ENCODE data around the gene CACNA1A. TPM values are rescaled to one million over a fixed set of nuclear protein-coding genes. Genes with fewer than 3 reads are reported as not detected.

The CACNA1A gene
- polyA plus RNA-seq, 2 of the 4 experiments (the other 2 are of a cell fraction), result 0.27 to 0.71 TPM

DNA sequence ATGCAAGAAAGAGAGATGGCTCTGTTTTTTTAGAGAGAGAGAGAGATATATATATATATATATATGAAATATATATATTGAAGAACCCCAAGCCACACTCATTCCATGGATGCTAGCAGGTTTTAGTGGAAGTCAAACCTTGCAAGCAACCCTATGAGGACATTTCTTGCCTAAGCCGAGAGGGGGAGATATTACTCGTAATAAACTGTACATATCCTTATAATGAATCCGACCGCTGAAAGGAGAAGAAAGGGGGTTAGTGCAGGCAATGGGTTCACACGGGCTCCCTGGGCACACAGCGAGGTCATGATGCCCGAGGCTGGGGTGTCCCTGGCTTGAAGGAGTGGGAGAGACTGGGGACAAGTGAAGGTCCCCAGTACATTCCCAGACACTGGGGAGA is 277.7 kb downstream of the CACNA1A start:
- FAIRE-seq (no peak), DNase-seq (ENCODE audit: low read depth in 1 of 2, low spot score in 1 of 2) (peak in 1 of 2 experiments; percentile 33), ATAC-seq (peak in 1 of 2 experiments; percentile 72; a peak in 3 of 6 replicates)
- Histone ChIP-seq H3K4me1 (peaks cover 6% of the 10 kb centered on the region; the same call in 1 of the 3 replicates), H3K4me3 (no peak overlapping the region), H3K27ac (no peak overlapping the region), H3K9me3 (no peaks in the 10 kb centered on the region), H3K4me2 (no peak overlapping the region)
- CTCF ChIA-PET, result no interaction called here
- POLR2A ChIA-PET, result no interaction called here
- TF ChIP-seq, protein P1, sequence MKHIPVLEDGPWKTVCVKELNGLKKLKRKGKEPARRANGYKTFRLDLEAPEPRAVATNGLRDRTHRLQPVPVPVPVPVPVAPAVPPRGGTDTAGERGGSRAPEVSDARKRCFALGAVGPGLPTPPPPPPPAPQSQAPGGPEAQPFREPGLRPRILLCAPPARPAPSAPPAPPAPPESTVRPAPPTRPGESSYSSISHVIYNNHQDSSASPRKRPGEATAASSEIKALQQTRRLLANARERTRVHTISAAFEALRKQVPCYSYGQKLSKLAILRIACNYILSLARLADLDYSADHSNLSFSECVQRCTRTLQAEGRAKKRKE (CRISPR knock-in tag; IDR thresholded peaks at IDR 0.05; ENCODE audit: low read depth), result no peak
- TF ChIP-seq ZFP36 (IDR thresholded peaks at IDR 0.05; ENCODE audit: borderline replicate concordance, partially characterized antibody), result no peak
- TF ChIP-seq, protein P2, sequence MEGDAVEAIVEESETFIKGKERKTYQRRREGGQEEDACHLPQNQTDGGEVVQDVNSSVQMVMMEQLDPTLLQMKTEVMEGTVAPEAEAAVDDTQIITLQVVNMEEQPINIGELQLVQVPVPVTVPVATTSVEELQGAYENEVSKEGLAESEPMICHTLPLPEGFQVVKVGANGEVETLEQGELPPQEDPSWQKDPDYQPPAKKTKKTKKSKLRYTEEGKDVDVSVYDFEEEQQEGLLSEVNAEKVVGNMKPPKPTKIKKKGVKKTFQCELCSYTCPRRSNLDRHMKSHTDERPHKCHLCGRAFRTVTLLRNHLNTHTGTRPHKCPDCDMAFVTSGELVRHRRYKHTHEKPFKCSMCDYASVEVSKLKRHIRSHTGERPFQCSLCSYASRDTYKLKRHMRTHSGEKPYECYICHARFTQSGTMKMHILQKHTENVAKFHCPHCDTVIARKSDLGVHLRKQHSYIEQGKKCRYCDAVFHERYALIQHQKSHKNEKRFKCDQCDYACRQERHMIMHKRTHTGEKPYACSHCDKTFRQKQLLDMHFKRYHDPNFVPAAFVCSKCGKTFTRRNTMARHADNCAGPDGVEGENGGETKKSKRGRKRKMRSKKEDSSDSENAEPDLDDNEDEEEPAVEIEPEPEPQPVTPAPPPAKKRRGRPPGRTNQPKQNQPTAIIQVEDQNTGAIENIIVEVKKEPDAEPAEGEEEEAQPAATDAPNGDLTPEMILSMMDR (IDR thresholded peaks at IDR 0.05), result no peak
- 22% methylated on average over 7 of the region's 7 CpGs for WGBS (ENCODE audit: missing lambda C conversion rate)

DNA sequence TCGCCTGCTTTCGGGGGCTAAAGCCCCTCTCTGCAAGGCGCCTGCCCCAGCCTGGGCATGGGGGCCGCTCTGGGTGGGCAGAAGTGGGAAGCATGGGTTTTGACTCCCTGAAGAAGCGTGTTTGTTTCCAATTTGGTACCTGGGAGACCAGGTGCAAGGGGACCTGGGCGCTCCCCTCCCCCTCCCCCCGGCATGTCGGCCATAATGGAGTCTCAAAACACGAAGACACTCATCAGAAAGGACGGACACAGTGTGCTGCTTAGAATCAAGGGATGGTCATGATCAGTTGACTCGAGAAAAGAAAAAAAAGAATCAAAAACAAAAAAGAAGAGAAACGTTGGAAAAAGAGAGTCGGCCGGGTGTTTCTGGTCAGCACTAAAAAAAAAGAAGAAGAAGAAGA is 279.3 kb downstream of the CACNA1A start:
- 70% methylated on average over 9 of the region's 14 CpGs for WGBS (ENCODE audit: missing lambda C conversion rate)
- DNase-seq (ENCODE audit: low read depth in 1 of 2, low spot score in 1 of 2) (no peak), FAIRE-seq (no peak), ATAC-seq (no peak)
- no peak overlapping the region for H3K27ac ChIP-seq
- ChIA-PET POLR2A (no interaction called here), CTCF (no interaction called here)
- TF ChIP-seq HOXA7 (CRISPR knock-in tag; IDR thresholded peaks at IDR 0.05) (no peak), POLR2AphosphoS2 (conservative IDR thresholded peaks at IDR 0.05; ENCODE audit: low read length) (no peak), BHLHE40 (IDR thresholded peaks at IDR 0.05; ENCODE audit: low read depth, low read length) (no peak), ZFP36 (IDR thresholded peaks at IDR 0.05; ENCODE audit: borderline replicate concordance, partially characterized antibody) (no peak), EP300 (IDR thresholded peaks at IDR 0.05) (no peak), ZSCAN20 (CRISPR knock-in tag; IDR thresholded peaks at IDR 0.05) (no peak), ZC3H11A (IDR thresholded peaks at IDR 0.05) (no peak), ZNF302 (CRISPR knock-in tag; IDR thresholded peaks at IDR 0.05) (no peak), CEBPB (IDR thresholded peaks at IDR 0.05) (no peak), RCOR1 (IDR thresholded peaks at IDR 0.05; ENCODE audit: low read depth, low read length) (no peak), HOXB5 (CRISPR knock-in tag; IDR thresholded peaks at IDR 0.05) (no peak), RARB (CRISPR knock-in tag; IDR thresholded peaks at IDR 0.05) (no peak), KDM1A (IDR thresholded peaks at IDR 0.05; ENCODE audit: low read depth) (no peak), CBX8 (IDR thresholded peaks at IDR 0.05) (no peak)
- TF ChIP-seq, protein P3, sequence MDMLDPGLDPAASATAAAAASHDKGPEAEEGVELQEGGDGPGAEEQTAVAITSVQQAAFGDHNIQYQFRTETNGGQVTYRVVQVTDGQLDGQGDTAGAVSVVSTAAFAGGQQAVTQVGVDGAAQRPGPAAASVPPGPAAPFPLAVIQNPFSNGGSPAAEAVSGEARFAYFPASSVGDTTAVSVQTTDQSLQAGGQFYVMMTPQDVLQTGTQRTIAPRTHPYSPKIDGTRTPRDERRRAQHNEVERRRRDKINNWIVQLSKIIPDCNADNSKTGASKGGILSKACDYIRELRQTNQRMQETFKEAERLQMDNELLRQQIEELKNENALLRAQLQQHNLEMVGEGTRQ (IDR thresholded peaks at IDR 0.05), result no peak
- TF ChIP-seq, protein P4, sequence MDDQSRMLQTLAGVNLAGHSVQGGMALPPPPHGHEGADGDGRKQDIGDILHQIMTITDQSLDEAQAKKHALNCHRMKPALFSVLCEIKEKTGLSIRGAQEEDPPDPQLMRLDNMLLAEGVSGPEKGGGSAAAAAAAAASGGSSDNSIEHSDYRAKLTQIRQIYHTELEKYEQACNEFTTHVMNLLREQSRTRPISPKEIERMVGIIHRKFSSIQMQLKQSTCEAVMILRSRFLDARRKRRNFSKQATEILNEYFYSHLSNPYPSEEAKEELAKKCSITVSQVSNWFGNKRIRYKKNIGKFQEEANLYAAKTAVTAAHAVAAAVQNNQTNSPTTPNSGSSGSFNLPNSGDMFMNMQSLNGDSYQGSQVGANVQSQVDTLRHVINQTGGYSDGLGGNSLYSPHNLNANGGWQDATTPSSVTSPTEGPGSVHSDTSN (IDR thresholded peaks at IDR 0.05), result no peak
- no peak overlapping the region for H3K4me2 ChIP-seq
- H3K4me3 ChIP-seq, result no peak overlapping the region
- no peaks in the 10 kb centered on the region for H3K9me3 ChIP-seq
- H3K4me1 ChIP-seq, result peaks cover 6% of the 10 kb centered on the region; the same call in 1 of the 3 replicates

DNA sequence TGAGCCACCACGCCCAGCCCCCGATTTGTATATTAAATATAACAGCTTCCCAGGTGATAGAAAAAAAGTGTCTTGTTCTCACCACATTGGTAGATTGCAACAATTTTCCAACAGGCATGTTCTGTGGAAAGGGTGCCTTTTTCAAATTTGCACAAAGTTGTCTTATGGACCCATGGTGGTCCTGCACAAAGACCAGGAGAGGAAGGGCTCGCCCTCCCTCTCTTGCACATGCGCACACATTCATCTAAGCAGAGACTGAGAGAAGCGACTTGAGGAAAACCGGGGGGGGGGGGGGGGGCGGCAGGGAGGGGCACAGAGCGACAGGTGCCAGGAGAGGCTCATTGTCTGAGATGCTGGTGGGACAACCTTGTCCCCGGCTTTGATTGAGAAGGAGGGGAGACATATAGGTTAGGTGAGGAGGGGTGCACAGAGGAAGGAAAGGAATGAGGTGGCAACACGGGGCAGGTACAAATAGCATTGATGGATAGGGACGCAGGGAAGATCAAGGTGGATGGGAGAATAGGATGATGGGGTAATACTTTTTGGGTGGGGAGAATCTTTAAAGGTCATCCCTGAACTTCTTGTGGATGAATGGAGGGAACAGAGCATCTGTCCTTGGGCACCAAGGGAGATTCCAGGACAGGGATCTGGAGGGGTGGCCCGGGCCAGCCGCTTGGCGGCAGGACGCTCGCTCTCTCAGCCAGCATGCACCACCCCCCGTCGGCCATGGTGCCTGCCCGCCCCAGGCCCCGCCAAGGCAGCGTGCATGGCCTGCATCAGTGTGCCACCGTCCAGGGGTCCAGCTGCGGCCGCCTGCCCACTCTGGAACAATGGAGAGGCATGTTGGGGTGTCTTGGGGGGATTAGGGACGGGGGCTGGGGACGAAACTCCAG is 280.1 kb downstream of the CACNA1A start:
- ATAC-seq (no peak), FAIRE-seq (no peak), DNase-seq (ENCODE audit: low read depth in 1 of 2, low spot score in 1 of 2) (no peak)
- 55% methylated on average over 13 of the region's 26 CpGs for WGBS (ENCODE audit: missing lambda C conversion rate)
- no peak for TF ChIP-seq RAD21 (conservative IDR thresholded peaks at IDR 0.05 in 1 of 2, IDR thresholded peaks at IDR 0.05 in 1 of 2)
- no peak for TF ChIP-seq NPAS2 (CRISPR knock-in tag; IDR thresholded peaks at IDR 0.05; ENCODE audit: borderline replicate concordance)
- Histone ChIP-seq H3K9me3 (no peaks in the 10 kb centered on the region), H3K4me1 (no peaks in the 10 kb centered on the region; the same call in 2 of the 3 replicates), H3K4me3 (no peak overlapping the region), H3K27ac (no peak overlapping the region), H3K4me2 (no peak overlapping the region)
- ChIA-PET CTCF (no interaction called here), POLR2A (no interaction called here)
